Endothelial cell of umbilical vein (primary cell): Measurements from ENCODE around the gene METTL5.

Source experiments
- EZH2 ChIP-seq: IDR thresholded peaks from 2 replicates; pipeline ENCODE4 v1.6.1; 2012; ENCODE audit warnings: borderline replicate concordance, low read depth, mild to moderate bottlenecking, moderate library complexity, low read length, inconsistent platforms; ENCODE audit not compliant: severe bottlenecking
- FOS ChIP-seq: IDR thresholded peaks from 2 replicates; pipeline ENCODE4 v1.6.1; 2011; ENCODE audit warnings: mild to moderate bottlenecking, low read length, moderate library complexity, borderline replicate concordance; ENCODE audit not compliant: insufficient read depth
- GATA2 ChIP-seq: IDR thresholded peaks from 2 replicates; pipeline ENCODE4 v1.7.0; 2011; ENCODE audit warnings: low read depth, mild to moderate bottlenecking, moderate library complexity, mixed read lengths, low read length; ENCODE audit not compliant: insufficient read length, insufficient read depth
- JUN ChIP-seq: IDR thresholded peaks from 2 replicates; pipeline ENCODE4 v1.6.1; 2011; ENCODE audit warnings: borderline replicate concordance, low read depth; ENCODE audit not compliant: insufficient read length, insufficient read depth
- MYC ChIP-seq: IDR thresholded peaks from one replicate; pipeline ENCODE4 v1.6.1; 2011; ENCODE audit warnings: mild to moderate bottlenecking, low read depth, low read length
- POLR2A ChIP-seq: IDR thresholded peaks from 2 replicates; pipeline ENCODE4 v1.6.1; 2012; ENCODE audit warnings: low read depth, mild to moderate bottlenecking, control low read depth, low read length
- POLR2AphosphoS5 ChIP-seq: IDR thresholded peaks from 2 replicates; pipeline ENCODE4 v1.6.1; 2012; ENCODE audit warnings: low read depth, mild to moderate bottlenecking, control low read depth, low read length, moderate library complexity; ENCODE audit not compliant: insufficient read depth
- TF ChIP-seq, protein P1 (sequence below), 2 donors: IDR thresholded peaks; 1 replicate in 1 of 2; 2 replicates in 1 of 2; pipeline ENCODE4 v1.5.1; 2011; ENCODE audit warnings: low read length in 2 of 2, mild to moderate bottlenecking in 2 of 2, moderate library complexity in 2 of 2, control low read depth in 1 of 2, inconsistent platforms in 1 of 2, low read depth in 1 of 2; ENCODE audit not compliant: insufficient read depth in 1 of 2; ENCODE audit errors: extremely low read depth in 1 of 2
- TF ChIP-seq, protein P2 (sequence below): IDR thresholded peaks from 2 replicates; pipeline ENCODE4 v1.6.1; 2011; ENCODE audit not compliant: insufficient read depth, insufficient read length

- TF ChIP-seq, protein P1, sequence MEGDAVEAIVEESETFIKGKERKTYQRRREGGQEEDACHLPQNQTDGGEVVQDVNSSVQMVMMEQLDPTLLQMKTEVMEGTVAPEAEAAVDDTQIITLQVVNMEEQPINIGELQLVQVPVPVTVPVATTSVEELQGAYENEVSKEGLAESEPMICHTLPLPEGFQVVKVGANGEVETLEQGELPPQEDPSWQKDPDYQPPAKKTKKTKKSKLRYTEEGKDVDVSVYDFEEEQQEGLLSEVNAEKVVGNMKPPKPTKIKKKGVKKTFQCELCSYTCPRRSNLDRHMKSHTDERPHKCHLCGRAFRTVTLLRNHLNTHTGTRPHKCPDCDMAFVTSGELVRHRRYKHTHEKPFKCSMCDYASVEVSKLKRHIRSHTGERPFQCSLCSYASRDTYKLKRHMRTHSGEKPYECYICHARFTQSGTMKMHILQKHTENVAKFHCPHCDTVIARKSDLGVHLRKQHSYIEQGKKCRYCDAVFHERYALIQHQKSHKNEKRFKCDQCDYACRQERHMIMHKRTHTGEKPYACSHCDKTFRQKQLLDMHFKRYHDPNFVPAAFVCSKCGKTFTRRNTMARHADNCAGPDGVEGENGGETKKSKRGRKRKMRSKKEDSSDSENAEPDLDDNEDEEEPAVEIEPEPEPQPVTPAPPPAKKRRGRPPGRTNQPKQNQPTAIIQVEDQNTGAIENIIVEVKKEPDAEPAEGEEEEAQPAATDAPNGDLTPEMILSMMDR (IDR thresholded peaks at IDR 0.05; ENCODE audit: extremely low read depth in 1 of 2, insufficient read depth in 1 of 2, low read depth in 1 of 2, low read length in 2 of 2), result no peak
- TF ChIP-seq POLR2A (no peak), EZH2 (no peak), JUN (no peak), FOS (no peak), MYC (no peak), POLR2AphosphoS5 (no peak), GATA2 (no peak)
- TF ChIP-seq, protein P2, sequence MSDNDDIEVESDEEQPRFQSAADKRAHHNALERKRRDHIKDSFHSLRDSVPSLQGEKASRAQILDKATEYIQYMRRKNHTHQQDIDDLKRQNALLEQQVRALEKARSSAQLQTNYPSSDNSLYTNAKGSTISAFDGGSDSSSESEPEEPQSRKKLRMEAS, result no peak
These were observed 28.3 kb downstream of the METTL5 start for GRCh38 chr2:169796441-169796840.
